CD4-positive, alpha-beta T cell (primary cell): ENCODE results near the gene FMNL2. TPM values are rescaled to one million over a fixed set of nuclear protein-coding genes. Genes with fewer than 3 reads are reported as not detected.

Experiments
- ATAC-seq: fragments of 200-7000 bp; cut with Tn5 transposase; one replicate; pipeline ENCODE4 v1.10.0; 2022; ENCODE audit warnings: mild to moderate bottlenecking; ENCODE audit not compliant: poor library complexity
- CTCF ChIA-PET: fragments of 350-600 bp; sonication (Branson Sonifier 250); formaldehyde crosslinking; loops from one replicate; lab custom pipeline; 2021; ENCODE audit warnings: antibody characterized with exemption, inconsistent platforms; lab: Charles Lee
- POLR2A ChIA-PET: fragments of 350-600 bp; sonication (Branson Sonifier 250); formaldehyde crosslinking; loops from one replicate; lab custom pipeline; 2021; ENCODE audit warnings: antibody characterized with exemption, inconsistent platforms; lab: Charles Lee
- DNase-seq, 14 experiments: peaks; one replicate each; pipeline ENCODE4 v3.0.0-alpha.2; 2013 to 2020; ENCODE audit warnings: mixed read lengths in 2 of 14
- H3K27ac ChIP-seq, 2 donors: one replicate each; pipeline versions ENCODE4 v1.5.1 to v1.7.0; 2013; ENCODE audit warnings: low read length in 2 of 2, low read depth in 1 of 2, mild to moderate bottlenecking in 1 of 2
- H3K27me3 ChIP-seq, 2 experiments: 1 replicate in 1 of 2; 2 replicates in 1 of 2; pipeline versions ENCODE4 v1.6.1 to v1.7.0; 2013; ENCODE audit warnings: low read length in 2 of 2, control low read depth in 1 of 2, mild to moderate bottlenecking in 1 of 2, moderate library complexity in 1 of 2; ENCODE audit not compliant: insufficient read depth in 2 of 2, control insufficient read depth in 1 of 2
- H3K36me3 ChIP-seq: one replicate; pipeline ENCODE4 v1.6.1; 2013; ENCODE audit warnings: low read length, control low read depth; ENCODE audit not compliant: insufficient read depth
- H3K4me1 ChIP-seq: one replicate; pipeline ENCODE4 v1.6.1; 2013; ENCODE audit warnings: low read length, control low read depth; ENCODE audit not compliant: insufficient read depth
- H3K4me3 ChIP-seq: one replicate; pipeline ENCODE4 v1.5.1; 2013; ENCODE audit warnings: mild to moderate bottlenecking, low read length, moderate library complexity
- H3K9me3 ChIP-seq, 2 experiments: 1 replicate in 1 of 2; 2 replicates in 1 of 2; pipeline versions ENCODE4 v1.6.1 to v1.7.0; 2013; ENCODE audit warnings: low read length in 2 of 2, mild to moderate bottlenecking in 2 of 2, control low read depth in 1 of 2, moderate library complexity in 1 of 2; ENCODE audit not compliant: control insufficient read depth in 1 of 2, insufficient read depth in 1 of 2
- H3K27ac Mint-ChIP-seq: one replicate; pipeline ENCODE4 v1.8.0; 2020; ENCODE audit warnings: mixed read lengths
- H3K27me3 Mint-ChIP-seq: one replicate; pipeline ENCODE4 v1.8.0; 2021; ENCODE audit warnings: mixed read lengths
- H3K36me3 Mint-ChIP-seq: one replicate; pipeline ENCODE4 v1.8.0; 2021; ENCODE audit warnings: low read depth, mixed read lengths
- H3K4me1 Mint-ChIP-seq: one replicate; pipeline ENCODE4 v1.8.0; 2021; ENCODE audit warnings: low read depth, mixed read lengths
- H3K4me3 Mint-ChIP-seq: one replicate; pipeline ENCODE4 v1.8.0; 2020; ENCODE audit warnings: mild to moderate bottlenecking, mixed read lengths
- H3K9me3 Mint-ChIP-seq: one replicate; pipeline ENCODE4 v1.8.0; 2020; ENCODE audit warnings: mixed read lengths
- CTCF ChIP-seq: fragments of 200-600 bp; IDR thresholded peaks from one replicate; pipeline ENCODE4 v1.8.0; 2022; ENCODE audit warnings: antibody characterized with exemption, mild to moderate bottlenecking
- intact Hi-C, 2 experiments: fragments of 100-400 bp; cut with DNase I in 1 of 2; cut with micrococcal nuclease in 1 of 2; formaldehyde crosslinking; loops; one replicate each; pipeline versions ENCODE4 v1.15.1 to v1.9.0; 2023 to 2025; cut with DNase I, micrococcal nuclease
- total RNA-seq, 174 experiments: library from RNA in 2 of 174; stranded (reverse) in 2 of 174; gene quantifications; one replicate each; pipeline ENCODE4 v1.2.3 and lab custom pipeline; 2021 to 2026

FMNL2 gene
- total RNA-seq, 2 experiments from 2014 or later, result 0.30 to 0.31 TPM

GRCh38 chr2:152481881-152482583 lies 147.1 kb downstream of the FMNL2 start:
- TF ChIP-seq CTCF, result no peak
- no peak overlapping the region for H3K27ac ChIP-seq
- Mint-ChIP-seq H3K27ac (no peak overlapping the region), H3K36me3 (no peaks in the 10 kb centered on the region), H3K27me3 (peaks cover 7% of the 10 kb centered on the region), H3K4me1 (no peaks in the 10 kb centered on the region), H3K4me3 (no peak overlapping the region), H3K9me3 (no peaks in the 10 kb centered on the region)
- no peaks in the 10 kb centered on the region for H3K9me3 ChIP-seq
- ChIA-PET CTCF (no interaction called here), POLR2A (no interaction called here)
- no peaks in the 10 kb centered on the region for H3K4me1 ChIP-seq
- ATAC-seq, result no peak
- no peaks in the 10 kb centered on the region for H3K36me3 ChIP-seq
- intact Hi-C loops, result no loop called here
- DNase-seq, result no peak
- no peaks in the 10 kb centered on the region for H3K27me3 ChIP-seq
- no peak overlapping the region for H3K4me3 ChIP-seq

- H3K9me3 ChIP-seq, result no peaks in the 10 kb centered on the region
- intact Hi-C loops, result no loop called here
- DNase-seq (no peak), ATAC-seq (no peak)
- Mint-ChIP-seq H3K9me3 (no peaks in the 10 kb centered on the region), H3K4me1 (no peaks in the 10 kb centered on the region), H3K36me3 (no peaks in the 10 kb centered on the region), H3K4me3 (no peak overlapping the region), H3K27ac (no peak overlapping the region), H3K27me3 (peaks cover 7% of the 10 kb centered on the region)
- no peaks in the 10 kb centered on the region for H3K4me1 ChIP-seq
- no peak overlapping the region for H3K4me3 ChIP-seq
- ChIA-PET CTCF (no interaction called here), POLR2A (no interaction called here)
- no peak overlapping the region for H3K27ac ChIP-seq
- TF ChIP-seq CTCF, result no peak
- no peaks in the 10 kb centered on the region for H3K27me3 ChIP-seq
- no peaks in the 10 kb centered on the region for H3K36me3 ChIP-seq
These were observed 148.5 kb downstream of the FMNL2 start for GRCh38 chr2:152483276-152484063.

- H3K27me3 ChIP-seq, result no peaks in the 10 kb centered on the region
- ATAC-seq, result no peak
- no peak overlapping the region for H3K27ac ChIP-seq
- no peak overlapping the region for H3K27ac Mint-ChIP-seq
- H3K27me3 Mint-ChIP-seq, result peaks cover 12% of the 10 kb centered on the region
- H3K4me3 Mint-ChIP-seq, result no peak overlapping the region
- H3K36me3 Mint-ChIP-seq, result no peaks in the 10 kb centered on the region
- no peaks in the 10 kb centered on the region for H3K36me3 ChIP-seq
- peak in 2 of 14 experiments; percentile 21 to 26 for DNase-seq
- no peaks in the 10 kb centered on the region for H3K9me3 Mint-ChIP-seq
- H3K4me1 ChIP-seq, result no peaks in the 10 kb centered on the region
- TF ChIP-seq CTCF, result no peak
- H3K9me3 ChIP-seq, result no peaks in the 10 kb centered on the region
- intact Hi-C loops, result no loop called here
- ChIA-PET POLR2A (no interaction called here), CTCF (interaction anchor here (1.7 kb wide), 1 partner anchor 10 kb away, joined by 5 read pairs; no protein-coding TSS in a partner anchor)
- no peak overlapping the region for H3K4me3 ChIP-seq
- no peaks in the 10 kb centered on the region for H3K4me1 Mint-ChIP-seq
These were observed 151.2 kb downstream of the FMNL2 start for GRCh38 chr2:152485954-152486736.
